HS-5 (cell line): ENCODE measurements around the gene NEUROD4.
"Not testable (repeated sequence)": the region's sequence is repeated elsewhere in the genome, so short reads cannot be mapped to it uniquely, and the experiment has no call there.

ENCODE experiments used
- DNase-seq: peaks from one replicate; pipeline ENCODE4 v3.0.0-alpha.2; 2012; ENCODE audit warnings: low read depth

The NEUROD4 gene

GRCh38 chr12:55019784-55020183 lies at the start of gene NEUROD4:
Gene NEUROD4 (plus strand): TSS chr12:55019974. CDS start chr12:55026440, 6,466 bp downstream.
- no peak for DNase-seq

DNA sequence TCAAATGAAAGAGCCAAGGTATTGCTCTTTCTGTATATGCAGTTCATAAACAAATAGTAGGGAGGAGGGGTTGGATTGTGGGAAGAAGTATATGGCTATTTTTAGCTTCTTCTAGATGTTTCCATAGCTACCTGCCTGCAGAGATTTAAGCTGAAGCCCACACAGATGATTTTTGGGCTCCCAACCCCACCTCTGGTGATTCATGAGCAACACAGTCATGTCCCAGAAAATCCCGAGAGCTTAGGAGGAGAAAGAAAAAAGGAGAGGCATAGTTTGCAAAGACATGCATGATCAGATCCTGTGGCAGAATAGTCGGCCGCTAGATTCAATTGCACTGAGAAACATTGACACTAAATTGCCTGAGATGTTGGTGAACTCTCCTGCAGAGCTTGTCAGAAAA lies 49.0 kb upstream of the NEUROD4 start:
- no peak for DNase-seq

DNA sequence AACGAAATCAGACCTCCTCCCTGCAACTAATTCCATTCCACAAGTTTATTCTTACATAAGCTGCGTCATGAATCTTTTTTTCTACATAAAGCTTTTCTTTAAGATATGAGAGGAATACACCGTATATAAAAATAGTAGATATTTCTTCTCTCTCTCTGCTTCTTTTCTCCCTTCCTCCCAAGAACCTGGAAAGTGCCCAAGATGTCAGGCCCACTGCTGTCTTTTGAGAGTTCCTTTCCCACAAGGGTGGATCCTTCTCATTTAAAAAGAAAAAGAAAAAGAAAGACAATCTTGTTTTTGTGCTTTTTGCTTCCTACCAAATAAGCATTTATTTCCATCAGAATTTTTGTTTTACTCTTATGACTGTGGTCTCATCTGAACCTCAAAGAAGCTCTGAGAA lies 46.2 kb upstream of the NEUROD4 start:
- no peak for DNase-seq

DNA sequence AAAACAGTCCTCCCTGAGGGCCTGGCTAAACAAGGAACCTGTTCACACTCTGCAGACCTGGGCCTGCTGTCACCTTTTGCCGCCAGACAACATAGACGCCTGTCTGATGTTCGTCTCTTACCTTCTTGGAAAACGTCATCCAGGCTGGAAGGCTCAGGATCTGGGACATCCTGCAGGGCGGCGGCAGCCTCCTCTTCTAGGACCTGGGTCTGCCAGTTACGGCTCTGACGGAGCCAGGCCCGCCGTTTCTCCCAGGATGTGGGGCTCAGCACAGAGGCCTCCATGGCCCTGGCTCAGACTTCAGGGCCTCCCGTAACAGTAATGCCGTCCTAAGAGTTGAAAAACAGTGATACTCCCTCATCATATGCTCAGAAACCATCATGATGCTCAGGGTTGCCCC lies 45.5 kb upstream of the NEUROD4 start:
- DNase-seq: no peak

DNA sequence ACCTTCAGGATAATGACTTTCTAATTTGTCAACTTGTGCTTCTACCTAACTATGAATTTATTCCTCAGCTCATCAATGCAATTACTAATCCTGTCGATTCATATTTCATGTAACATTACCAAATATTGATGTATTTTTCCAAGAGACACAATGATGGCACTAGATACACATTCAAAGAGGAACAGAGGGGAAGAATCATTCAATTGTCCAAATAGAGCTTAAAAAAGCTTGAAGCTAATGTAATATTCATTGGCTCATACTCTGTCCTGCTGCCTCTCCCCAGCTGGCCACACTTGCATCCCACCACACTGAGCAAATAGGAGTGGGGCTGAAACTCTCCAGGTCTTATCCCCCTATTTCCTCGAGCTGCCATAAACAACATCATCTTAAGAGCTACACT lies 44.5 kb upstream of the NEUROD4 start:
- DNase-seq: no peak

GRCh38 chr12:54975875-54976274 lies 43.9 kb upstream of the NEUROD4 start:
- no peak for DNase-seq

- DNase-seq: peak; percentile 46
Observed at GRCh38 chr12:54977155-54977554, 42.6 kb upstream of the NEUROD4 start.

GRCh38 chr12:54977857-54978256 lies 41.9 kb upstream of the NEUROD4 start:
- no peak for DNase-seq

DNA sequence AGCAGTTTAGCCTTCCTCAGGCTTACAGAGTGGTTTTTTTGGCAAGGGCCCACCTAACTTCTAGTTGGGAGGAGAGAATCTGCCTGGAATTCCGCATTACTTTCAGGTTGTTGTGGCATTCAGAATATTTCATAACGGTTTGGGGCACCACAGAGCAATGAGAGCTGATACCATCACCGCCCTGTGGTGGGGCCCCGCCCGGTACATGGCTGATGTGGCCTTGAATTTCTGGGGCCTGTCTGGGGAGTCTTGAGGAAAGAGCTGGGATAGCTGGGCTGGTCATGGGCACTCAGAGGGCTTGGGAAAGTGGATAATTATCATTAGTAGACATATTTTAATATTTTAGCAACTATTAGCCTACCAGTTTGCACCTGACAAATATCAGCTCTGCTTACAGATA lies 39.4 kb upstream of the NEUROD4 start:
- DNase-seq: no peak

DNA sequence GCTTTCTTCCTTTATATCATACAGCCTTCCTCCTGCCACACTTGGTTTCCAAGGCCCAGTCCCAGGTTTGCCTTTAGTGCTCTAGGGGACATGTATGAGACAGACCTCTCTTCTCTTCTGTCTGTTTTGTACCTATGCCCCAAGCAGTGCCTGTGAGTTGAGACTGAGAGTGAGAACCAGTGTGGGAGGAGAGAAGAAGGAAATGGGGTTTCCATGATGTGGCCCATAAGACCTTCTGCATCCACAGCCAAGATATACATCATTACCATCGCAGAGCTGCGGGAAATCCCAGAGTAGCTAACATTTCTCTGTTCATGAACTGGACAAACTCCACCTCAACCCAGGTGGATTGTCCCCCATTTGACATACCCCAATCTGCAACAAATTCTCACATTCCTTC lies 38.0 kb upstream of the NEUROD4 start:
- no peak for DNase-seq

- no peak for DNase-seq
Observed at GRCh38 chr12:54983536-54984101, 36.2 kb upstream of the NEUROD4 start.

- DNase-seq: no peak
Observed at GRCh38 chr12:54984658-54985376, 35.0 kb upstream of the NEUROD4 start, which contains the start of gene TESPA1. Gene TESPA1 (minus strand): TSS chr12:54984762. CDS start chr12:54974562, 10,200 bp downstream.

DNA sequence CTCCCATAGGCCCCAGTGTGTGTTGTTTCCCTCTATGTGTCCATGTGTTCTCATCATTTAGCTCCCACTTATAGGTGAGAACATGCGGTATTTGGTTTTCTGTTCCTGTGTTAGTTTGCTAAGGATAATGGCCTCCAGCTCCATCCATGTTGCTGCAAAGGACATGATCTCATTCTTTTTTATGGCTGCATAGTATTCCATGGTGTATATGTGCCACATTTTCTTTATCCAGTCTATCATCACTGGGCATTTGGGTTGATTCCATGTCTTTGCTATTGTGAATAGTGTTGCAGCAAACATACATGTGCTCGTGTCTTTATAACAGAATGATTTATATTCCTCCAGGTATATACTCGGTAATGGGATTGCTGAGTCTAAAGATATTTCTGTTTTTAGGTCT lies 33.0 kb upstream of the NEUROD4 start:
- DNase-seq: not testable (repeated sequence)

GRCh38 chr12:54987611-54988231 lies 32.1 kb upstream of the NEUROD4 start:
- DNase-seq: no peak

DNA sequence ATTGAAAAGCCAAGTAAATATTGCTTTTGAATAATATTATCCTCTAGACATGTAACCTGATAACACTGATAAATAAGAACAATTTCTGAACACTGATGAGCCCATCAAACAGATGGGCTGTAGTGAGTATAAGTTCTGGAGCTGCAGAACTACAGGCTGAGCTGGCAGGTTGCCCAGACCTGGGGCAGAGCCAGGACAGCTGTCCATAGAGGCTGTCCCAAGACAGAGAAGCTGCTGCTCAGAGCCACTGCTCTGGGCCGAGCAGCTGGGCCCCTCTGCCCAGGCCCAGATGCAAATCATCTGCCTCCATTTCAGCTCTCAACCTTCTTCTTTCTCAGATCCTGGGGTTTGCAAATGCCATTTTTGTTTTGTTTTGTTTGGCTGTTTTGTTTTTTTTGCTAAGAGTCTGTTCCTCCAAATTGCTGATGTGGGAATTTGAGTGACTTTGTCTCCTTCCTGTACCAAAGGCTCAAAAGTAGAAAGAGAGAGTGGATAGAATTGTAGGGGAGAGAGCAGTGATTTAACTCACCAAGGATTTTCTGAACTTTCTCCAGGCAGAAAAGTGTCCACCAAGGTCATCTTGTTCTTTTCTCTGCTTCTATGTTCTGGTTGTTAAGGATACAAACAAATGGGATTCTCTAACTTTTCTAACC lies 31.2 kb upstream of the NEUROD4 start:
- DNase-seq: no peak

GRCh38 chr12:54989829-54990228 lies 29.9 kb upstream of the NEUROD4 start:
- DNase-seq: no peak

- DNase-seq: no peak
Observed at GRCh38 chr12:54991161-54991990, 28.4 kb upstream of the NEUROD4 start.

GRCh38 chr12:54991991-54992375 lies 27.8 kb upstream of the NEUROD4 start:
- no peak for DNase-seq

GRCh38 chr12:54993181-54993835 lies 26.5 kb upstream of the NEUROD4 start:
- DNase-seq: peak; percentile 28

- no peak for DNase-seq
Observed at GRCh38 chr12:54996205-54996604, 23.6 kb upstream of the NEUROD4 start.

DNA sequence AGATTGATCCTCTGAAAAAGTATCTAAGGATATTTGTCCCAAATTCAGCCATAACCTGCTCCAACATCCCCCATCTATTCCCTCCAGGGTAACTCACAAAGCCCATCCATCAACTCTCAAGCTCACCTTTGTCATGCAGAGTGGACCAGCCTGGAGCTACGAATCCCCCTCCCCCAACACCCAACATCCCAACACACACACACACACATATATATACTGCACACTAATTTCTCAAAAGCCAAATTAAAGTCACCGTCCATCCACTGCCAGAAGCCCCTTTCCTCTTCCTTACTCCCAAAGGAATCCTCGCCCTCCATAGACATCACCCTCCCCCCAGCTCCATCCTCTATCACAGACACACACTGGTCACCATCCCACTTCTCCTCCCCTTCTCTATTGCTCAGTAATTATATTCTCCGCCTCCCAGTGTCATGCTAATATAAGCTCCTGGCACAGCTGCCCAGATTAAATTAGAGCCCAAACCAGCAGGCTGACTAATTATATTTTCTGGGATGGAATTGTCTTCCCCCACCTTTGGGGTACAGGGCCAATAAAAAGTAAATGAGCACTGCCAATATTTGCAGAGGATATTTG lies 21.7 kb upstream of the NEUROD4 start:
- DNase-seq: no peak
